Hair follicle dermal papilla cell (primary cell): Measurements from ENCODE around the gene ST6GAL2. TPM values are rescaled to one million over a fixed set of nuclear protein-coding genes. Genes with fewer than 3 reads are reported as not detected.

ENCODE experiments used
- total RNA-seq: library from RNA; depleted of rRNA; stranded (reverse); fragments of >200 nt; gene quantifications from 2 replicates; pipeline ENCODE4 v1.2.3, GENCODE V29; 2012

Gene ST6GAL2, protein sequence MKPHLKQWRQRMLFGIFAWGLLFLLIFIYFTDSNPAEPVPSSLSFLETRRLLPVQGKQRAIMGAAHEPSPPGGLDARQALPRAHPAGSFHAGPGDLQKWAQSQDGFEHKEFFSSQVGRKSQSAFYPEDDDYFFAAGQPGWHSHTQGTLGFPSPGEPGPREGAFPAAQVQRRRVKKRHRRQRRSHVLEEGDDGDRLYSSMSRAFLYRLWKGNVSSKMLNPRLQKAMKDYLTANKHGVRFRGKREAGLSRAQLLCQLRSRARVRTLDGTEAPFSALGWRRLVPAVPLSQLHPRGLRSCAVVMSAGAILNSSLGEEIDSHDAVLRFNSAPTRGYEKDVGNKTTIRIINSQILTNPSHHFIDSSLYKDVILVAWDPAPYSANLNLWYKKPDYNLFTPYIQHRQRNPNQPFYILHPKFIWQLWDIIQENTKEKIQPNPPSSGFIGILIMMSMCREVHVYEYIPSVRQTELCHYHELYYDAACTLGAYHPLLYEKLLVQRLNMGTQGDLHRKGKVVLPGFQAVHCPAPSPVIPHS
- total RNA-seq, result 0.49 and 1.6 TPM in 2 replicates

GRCh38 chr2:106885971-106886915 lies at the start of gene ST6GAL2:
ST6GAL2 (minus strand) TSS chr2:106886167; CDS start chr2:106843977, 42,190 bp downstream.

